HG03280 (cell line): Measurements from ENCODE around the gene TMEM242.

ENCODE experiments used
- ATAC-seq: cut with Tn5 transposase; IDR thresholded peaks from one replicate; pipeline ENCODE4 v1.9.1; 2021; ENCODE audit warnings: mild to moderate bottlenecking, moderate library complexity; ENCODE audit not compliant: unreplicated experiment

Gene TMEM242

DNA sequence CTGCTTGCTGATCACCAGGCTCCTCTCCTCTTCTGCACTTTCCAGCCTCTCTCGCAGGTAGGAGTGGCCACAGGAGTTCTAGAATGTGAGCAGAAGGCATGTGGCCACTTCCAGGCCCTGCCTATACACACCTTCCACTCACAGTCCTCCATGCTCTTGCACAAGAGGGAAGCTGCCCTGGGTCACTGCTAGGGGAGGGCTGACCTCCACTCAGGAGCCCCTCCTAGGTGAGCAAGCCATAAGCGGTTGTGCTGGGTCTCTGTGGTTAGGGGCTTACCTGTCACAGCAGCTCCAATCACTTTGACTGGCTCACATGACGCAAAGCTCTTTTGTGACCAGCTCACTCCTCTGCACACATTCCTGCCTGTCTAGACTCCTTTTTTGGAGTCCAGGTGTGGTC, 68.2 kb downstream of the TMEM242 start:
- ATAC-seq, result no peak

DNA sequence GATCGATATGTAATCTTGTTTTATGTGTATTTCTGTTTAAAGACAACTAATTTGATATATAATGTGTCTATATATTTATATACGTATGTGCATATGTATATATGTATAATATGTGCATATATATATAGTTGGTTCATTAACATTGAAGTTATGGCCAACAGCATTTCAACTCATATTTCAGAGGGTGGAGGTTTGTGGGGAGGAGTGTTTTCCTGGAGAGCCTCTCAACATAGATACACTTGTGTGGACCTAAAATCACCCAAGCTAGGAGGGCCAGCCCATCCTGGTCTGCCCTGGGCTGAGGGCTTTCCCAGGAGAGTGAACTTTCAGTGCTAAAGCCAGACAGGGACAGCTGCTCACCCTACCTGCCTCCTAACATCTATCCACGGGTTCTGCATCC, 68.8 kb downstream of the TMEM242 start:
- ATAC-seq, result no peak

DNA sequence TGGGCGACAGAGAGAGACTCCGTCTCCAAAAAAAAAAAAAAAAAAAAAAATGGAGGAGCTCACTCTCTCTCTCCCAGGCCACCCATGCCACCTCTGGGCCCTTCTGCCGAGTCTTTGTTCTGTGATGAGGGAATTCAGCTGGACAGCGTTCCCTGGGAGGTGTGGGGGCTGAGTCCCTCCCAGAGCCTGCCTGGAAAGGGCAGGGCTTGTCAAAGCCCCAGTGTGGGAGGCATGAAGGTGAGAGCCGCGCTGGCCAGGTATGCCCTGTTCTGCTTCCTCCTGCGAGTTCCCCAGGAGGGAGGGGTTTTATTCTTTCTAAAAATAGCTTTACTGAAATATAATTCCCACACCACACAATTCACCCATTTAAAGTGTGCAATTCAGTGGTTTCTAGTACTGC, 69.6 kb downstream of the TMEM242 start:
- ATAC-seq, result no peak

DNA sequence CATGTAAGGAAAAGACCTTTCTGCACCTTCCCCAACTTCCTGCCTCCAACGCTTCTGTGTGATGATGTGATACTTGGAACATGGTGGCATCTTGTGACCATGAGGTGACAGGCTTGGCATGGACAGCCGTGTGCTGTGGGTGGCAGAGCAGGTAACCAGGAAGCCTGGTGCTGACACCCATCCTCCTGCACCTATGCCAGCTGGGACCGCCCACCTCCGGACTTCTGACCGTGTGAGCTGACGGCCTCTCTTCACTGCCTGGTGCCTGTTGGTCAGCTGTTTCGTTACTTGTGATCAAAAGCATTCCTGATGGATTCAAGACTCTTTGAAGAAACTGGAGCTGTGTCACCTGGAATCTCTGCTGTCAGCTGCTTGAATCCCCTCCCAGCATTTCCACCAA, 70.3 kb downstream of the TMEM242 start:
- no peak for ATAC-seq

DNA sequence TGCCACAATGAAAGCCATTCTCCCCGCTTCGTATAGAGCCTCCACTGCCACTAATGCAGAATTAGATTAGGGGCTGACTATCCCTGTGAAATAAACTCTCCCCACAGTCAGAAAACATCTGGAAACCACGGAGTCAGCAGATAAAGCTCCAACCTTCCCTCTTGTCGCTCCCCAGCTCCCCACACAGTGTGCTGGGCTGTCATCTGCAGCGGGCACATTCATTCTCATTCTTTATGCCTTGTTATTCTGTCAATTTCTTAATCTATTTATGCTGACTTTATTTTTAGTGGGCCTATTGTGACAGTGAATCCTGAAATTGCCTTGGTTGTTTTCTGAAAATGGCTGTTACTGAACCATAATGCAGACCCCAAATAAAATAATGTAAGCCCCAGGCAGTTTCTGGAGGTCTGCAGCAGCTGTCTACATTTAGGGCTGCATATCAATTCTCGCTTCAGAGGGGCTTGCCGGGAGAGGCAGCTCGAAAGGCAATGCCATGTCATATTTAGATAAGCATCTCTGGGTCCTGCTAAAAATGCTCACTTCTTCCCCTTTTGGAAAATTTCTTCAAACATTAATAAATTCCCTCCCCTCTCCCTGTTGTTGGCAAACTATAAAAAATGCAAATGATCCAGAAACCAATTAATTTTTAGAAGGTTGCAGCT, 71.6 kb downstream of the TMEM242 start:
- no peak for ATAC-seq

DNA sequence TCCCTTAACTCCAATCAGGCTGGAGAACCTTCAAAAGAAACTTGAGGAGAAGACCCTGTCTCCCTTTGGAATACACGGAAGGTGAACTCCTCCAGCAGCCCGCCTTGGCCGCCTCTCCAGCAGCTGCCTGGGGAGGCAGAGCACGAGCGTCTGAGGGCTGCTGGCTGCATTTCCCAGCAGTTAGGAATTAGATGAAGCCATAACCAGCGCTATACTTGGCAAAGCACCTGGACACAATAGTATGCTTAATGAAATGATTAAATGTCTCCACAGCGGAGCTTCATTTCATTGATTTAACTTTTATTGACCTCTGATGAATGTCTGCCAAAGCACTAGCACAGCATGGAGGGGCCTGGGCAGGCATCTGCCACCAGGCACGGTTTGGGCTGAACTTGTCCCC, 73.5 kb downstream of the TMEM242 start:
- ATAC-seq, result no peak

DNA sequence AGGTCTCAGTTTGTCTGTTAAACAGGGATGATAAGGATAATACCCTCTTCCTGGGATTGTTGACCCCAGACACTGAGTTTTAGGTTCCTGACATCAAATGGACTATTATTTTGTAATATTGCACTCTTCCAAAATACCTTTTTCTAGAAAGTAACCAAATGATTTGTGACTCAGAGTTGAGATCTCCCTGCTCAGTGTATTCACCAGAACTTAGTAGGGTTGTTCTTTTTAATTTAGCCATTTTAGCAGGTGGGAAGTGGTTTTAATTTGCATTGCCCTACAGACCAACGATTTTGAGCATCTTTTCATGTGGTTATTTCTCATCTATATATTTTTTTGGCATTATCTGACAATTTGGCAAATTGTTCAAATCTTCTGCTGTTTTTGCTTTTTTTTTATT, 75.1 kb downstream of the TMEM242 start:
- no peak for ATAC-seq

DNA sequence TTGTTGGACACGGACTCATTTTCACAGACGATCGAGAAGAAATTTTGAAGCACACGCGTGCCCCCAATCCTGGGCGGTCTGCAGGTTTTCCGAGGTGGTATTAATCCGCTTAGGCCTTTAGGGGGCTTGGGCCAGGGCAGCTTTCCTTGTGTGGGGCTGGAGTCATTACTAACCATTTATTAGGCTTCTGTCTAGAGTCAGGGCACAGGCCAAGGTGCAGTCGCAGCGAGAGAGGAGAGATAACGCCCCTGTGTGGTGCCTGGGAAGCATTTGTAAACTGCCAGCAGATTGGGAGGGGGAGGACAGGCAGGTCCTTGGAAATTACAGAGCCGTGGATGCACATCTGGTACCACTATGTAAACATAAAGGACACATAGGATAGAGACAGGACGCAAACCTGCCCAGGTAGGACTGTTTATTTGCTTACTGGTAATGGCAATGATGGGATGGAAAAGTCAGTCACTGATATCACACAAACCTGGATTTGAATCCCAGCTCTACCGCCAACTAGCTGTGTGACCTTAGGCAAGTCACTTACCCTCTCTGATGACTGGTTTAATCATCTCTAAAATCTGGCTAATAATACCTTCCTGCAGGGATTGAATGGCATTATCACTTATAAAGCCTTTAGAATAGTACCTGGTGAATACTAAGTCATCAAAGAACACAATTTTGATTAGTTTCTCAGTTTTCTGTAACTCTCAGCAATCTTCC, 76.4 kb downstream of the TMEM242 start:
- ATAC-seq, result no peak

DNA sequence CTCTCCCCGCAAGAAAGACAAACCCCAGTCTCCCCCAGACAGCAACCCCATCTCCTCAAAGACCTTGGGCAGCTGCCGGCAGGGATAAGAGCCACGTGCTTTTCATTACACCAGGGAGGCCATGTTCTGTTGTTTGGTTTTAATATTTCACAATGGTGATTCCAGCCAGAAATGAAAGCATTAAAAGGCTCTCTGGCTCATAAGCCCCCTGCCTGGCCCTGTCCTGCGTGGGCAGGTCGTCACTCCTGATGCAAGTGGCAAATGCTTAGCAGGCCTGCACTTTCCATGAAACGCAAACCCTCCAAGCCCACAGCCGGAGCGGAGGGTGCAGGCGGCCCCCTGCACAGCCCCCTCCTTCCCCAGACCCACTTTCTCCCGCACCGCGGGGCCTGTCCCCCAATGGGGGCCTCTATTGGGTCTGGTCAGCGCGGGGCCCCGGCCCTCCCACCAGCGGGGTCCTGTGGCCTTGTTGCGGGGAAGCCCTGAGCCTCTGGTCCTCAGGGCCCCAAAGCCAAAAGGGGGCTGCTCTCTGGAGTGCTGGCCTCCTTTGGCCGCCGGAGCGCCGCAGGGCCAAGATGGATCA, 77.2 kb downstream of the TMEM242 start:
- no peak for ATAC-seq

DNA sequence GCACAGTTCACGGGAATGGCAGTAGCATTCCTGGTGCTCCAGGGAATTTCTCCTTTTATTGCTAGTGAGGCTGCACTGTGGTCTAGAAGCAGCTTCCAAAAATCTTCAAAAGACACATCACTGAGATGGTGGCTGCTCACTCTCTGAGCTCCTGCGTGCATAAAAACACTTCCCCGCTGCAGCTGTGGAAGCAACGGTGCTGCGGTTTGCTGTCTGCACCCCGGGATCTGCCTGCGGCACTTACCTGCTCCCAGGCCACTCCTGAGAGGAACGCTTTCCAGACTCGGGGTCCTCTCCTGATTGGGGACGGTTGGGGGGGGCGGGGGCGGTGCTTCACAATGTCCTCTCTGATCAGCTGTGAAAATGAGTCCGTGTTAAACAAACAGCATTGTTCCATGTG, 77.9 kb downstream of the TMEM242 start:
- ATAC-seq, result no peak

DNA sequence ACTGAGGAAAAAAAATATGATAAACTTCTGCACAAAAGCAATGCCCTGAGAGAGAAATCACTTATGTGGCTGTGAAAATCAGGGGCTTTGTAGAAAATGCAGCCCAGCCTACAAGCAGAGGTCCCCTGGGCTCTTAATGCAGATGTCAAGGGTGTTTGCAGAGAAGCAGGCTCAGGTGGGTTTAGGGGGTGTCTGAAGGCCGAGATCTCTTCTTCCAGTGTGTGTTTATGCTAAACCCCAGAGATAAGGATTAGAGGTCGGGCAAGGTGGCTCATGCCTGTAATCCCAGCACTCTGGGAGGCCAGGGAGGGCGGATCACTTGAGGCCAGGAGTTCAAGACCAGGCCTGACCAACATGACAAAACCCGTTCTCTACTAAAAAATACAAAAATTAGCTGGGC, 78.5 kb downstream of the TMEM242 start:
- no peak for ATAC-seq

DNA sequence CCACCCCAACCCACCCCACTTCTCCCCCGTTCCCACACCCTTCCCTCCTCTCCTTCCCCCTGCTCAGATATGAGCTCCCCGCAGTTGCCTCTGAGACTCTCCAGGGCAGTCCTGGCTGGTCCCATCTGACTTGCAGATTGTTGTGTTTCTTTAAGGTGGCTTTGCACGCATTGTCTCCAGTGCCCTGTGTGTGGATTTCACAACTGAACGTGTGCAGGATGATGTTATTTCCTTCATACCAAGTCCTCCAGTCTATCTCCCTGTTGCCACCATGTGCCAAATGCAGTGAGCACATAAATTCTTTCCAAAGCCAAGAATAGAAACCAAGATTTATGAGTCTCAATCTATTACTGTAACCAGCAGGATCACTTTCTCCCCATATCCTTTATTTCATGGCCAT, 79.1 kb downstream of the TMEM242 start:
- ATAC-seq, result no peak

DNA sequence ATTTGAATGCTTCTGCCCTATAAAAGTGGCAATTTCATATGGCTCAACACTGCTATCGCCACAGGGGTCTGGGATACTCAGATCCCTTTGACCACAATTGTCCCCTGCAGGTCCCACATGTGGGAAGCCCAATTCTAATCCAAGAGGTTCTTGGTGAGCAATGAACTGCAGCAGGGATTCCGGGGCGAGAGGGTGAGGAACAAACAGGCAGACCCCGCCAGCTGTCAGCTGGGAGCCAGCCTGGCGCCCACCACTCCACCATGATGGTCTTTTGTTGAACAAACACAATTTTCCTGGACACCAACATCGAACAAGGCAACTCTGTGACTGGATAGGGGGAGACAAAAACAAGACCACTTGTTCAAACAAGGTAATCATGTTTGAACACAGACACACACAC, 80.5 kb downstream of the TMEM242 start:
- ATAC-seq, result no peak

DNA sequence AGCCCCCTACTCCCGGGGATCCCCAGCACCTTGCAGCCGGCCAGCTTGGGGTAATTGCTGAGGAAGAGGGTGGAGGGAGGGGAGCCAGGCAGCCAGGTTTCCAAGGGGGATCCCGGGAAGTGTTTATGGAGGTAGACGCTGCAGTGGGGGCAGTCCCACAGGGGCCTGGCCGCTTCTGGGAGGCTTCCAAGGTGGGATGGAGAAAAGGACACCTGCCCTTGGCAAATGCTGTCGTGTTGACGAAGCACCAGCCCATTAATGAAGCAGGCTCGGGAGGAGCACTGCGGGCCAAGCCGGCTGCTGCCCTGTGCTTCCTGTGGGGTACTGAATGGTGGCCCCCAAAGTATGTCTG, 82.4 kb downstream of the TMEM242 start:
- ATAC-seq, result no peak

DNA sequence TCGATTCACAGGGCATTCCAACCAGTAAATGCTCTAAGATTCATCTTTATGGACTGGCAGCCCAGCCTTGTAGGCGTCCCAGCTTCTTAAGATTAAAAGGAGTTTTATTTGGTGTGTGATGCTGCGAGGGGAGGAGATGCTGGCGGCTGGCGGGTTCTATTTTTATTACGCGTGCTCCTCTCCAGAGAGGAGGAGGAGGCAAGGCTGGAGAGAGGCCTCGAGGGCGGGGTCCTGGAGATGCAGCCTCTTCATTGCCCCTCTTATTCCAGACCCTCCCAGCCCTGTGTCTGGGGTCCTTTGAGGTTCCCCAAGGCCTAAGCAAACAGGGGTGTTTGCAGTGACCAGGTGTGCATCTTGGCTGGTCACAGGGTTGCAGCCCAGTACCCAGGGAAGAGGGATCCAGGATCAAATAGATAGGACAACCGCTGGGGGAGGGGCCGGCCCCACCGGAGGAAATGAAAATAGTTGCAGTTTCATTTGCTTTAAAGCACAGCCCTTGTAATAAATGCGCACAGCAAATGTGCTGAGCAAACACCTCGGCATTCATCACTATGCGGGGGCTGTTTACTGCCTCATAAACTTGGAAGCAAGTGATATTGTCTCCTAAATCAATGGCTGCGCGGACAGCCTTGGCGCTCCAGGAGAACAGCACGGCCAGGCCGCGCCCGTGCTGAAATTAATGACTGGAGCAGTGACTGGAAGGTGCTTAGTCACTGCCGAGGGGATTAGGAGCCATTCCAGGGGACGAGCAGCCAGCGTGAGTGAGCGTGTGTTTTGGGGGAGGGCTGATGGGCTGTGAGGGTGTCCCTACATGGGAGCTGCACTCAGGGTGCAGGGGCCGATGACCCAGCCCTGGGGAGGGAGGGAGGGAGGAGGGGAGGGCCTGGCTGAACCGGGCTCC, 83.0 kb downstream of the TMEM242 start:
- no peak for ATAC-seq

DNA sequence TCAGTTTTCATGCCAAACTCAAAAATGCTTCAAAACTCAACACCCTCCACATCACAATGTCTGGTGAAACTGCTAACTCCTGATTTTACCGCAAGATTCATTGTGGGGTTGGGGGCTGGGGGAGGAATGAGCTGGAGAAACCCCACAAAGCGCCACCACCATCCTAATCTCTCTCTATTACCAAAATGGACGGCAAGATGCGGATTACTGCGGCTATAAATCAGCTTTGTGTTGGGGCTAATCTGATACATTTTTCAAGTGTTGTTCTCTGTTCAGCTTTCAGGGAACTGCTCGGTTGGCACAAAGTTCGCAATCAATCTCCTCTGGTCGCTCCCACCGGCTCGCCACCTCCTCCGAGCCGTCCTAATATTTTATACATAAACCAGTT, 83.7 kb downstream of the TMEM242 start:
- ATAC-seq, result no peak
